HEK293 (cell line): ENCODE measurements around the gene ACACB.
A peak's percentile ranks its signal among the peaks of the same experiment; 100 is the strongest.

Source experiments
- BCL11B ChIP-seq: fragments of 450-650 bp; formaldehyde crosslinking; IDR thresholded peaks from 2 replicates; pipeline ENCODE4 v1.5.1; 2016; ENCODE audit warnings: low read depth, missing biosample characterization, missing genetic modification characterization
- GFI1B ChIP-seq: fragments of 450-650 bp; formaldehyde crosslinking; IDR thresholded peaks from 2 replicates; pipeline ENCODE4 v1.5.1; 2016; ENCODE audit warnings: missing biosample characterization, missing genetic modification characterization
- KLF10 ChIP-seq: fragments of 450-650 bp; IDR thresholded peaks from 2 replicates; pipeline ENCODE4 v1.5.1; 2018; ENCODE audit warnings: missing biosample characterization, mild to moderate bottlenecking, missing genetic modification characterization
- SCRT2 ChIP-seq: fragments of 450-650 bp; formaldehyde crosslinking; IDR thresholded peaks from 2 replicates; pipeline ENCODE4 v1.5.1; 2016; ENCODE audit warnings: missing biosample characterization, missing genetic modification characterization
- YY1 ChIP-seq: fragments of 450-650 bp; formaldehyde crosslinking; IDR thresholded peaks from 2 replicates; pipeline ENCODE4 v1.5.1; 2018; ENCODE audit warnings: missing biosample characterization, missing genetic modification characterization
- ZBTB44 ChIP-seq: fragments of 450-650 bp; IDR thresholded peaks from 2 replicates; pipeline ENCODE4 v1.5.1; 2018; ENCODE audit warnings: missing biosample characterization, mild to moderate bottlenecking, missing genetic modification characterization
- ZNF10 ChIP-seq: fragments of 450-650 bp; formaldehyde crosslinking; IDR thresholded peaks from 2 replicates; pipeline ENCODE4 v1.5.1; 2017; ENCODE audit warnings: missing biosample characterization, missing genetic modification characterization
- ZNF112 ChIP-seq: fragments of 450-650 bp; formaldehyde crosslinking; IDR thresholded peaks from 2 replicates; pipeline ENCODE4 v1.5.0; 2017; ENCODE audit warnings: missing biosample characterization, missing genetic modification characterization
- ZNF132 ChIP-seq: fragments of 450-650 bp; formaldehyde crosslinking; IDR thresholded peaks from 2 replicates; pipeline ENCODE4 v1.5.1; 2017; ENCODE audit warnings: missing biosample characterization, missing genetic modification characterization, borderline replicate concordance
- ZNF223 ChIP-seq: fragments of 450-650 bp; formaldehyde crosslinking; IDR thresholded peaks from 2 replicates; pipeline ENCODE4 v1.5.1; 2016; ENCODE audit warnings: missing biosample characterization, missing genetic modification characterization
- ZNF239 ChIP-seq: fragments of 450-650 bp; formaldehyde crosslinking; IDR thresholded peaks from 2 replicates; pipeline ENCODE4 v1.5.1; 2016; ENCODE audit warnings: missing biosample characterization, missing genetic modification characterization
- ZNF341 ChIP-seq: fragments of 450-650 bp; formaldehyde crosslinking; IDR thresholded peaks from 2 replicates; pipeline ENCODE4; 2016; ENCODE audit warnings: low read depth, missing biosample characterization, missing genetic modification characterization
- ZNF391 ChIP-seq: fragments of 450-650 bp; formaldehyde crosslinking; IDR thresholded peaks from 2 replicates; pipeline ENCODE4 v1.5.1; 2016; ENCODE audit warnings: low read depth, missing biosample characterization, missing genetic modification characterization, borderline replicate concordance
- ZNF394 ChIP-seq: fragments of 450-650 bp; formaldehyde crosslinking; IDR thresholded peaks from 2 replicates; pipeline ENCODE4 v1.5.1; 2016; ENCODE audit warnings: missing biosample characterization, missing genetic modification characterization, mild to moderate bottlenecking, moderate library complexity, borderline replicate concordance
- ZNF514 ChIP-seq: fragments of 450-650 bp; formaldehyde crosslinking; IDR thresholded peaks from 2 replicates; pipeline ENCODE4 v1.5.1; 2016; ENCODE audit warnings: missing biosample characterization, missing genetic modification characterization
- ZNF621 ChIP-seq: fragments of 450-650 bp; formaldehyde crosslinking; IDR thresholded peaks from 2 replicates; pipeline ENCODE4 v1.5.1; 2017; ENCODE audit warnings: missing biosample characterization, missing genetic modification characterization
- ZNF623 ChIP-seq: fragments of 450-650 bp; formaldehyde crosslinking; IDR thresholded peaks from 2 replicates; pipeline ENCODE4 v1.5.1; 2016; ENCODE audit warnings: missing biosample characterization, missing genetic modification characterization
- ZNF707 ChIP-seq: fragments of 450-650 bp; formaldehyde crosslinking; IDR thresholded peaks from 2 replicates; pipeline ENCODE4 v1.5.1; 2016; ENCODE audit warnings: missing biosample characterization, missing genetic modification characterization
- ZNF76 ChIP-seq: fragments of 450-650 bp; formaldehyde crosslinking; IDR thresholded peaks from 2 replicates; pipeline ENCODE4; 2016; ENCODE audit warnings: low read depth, missing biosample characterization, missing genetic modification characterization, borderline replicate concordance
- ZSCAN30 ChIP-seq: fragments of 450-650 bp; IDR thresholded peaks from 2 replicates; pipeline ENCODE4 v1.5.1; 2018; ENCODE audit warnings: missing biosample characterization, mild to moderate bottlenecking, missing genetic modification characterization, moderate library complexity
- TF ChIP-seq, protein P1 (sequence below): fragments of 450-650 bp; formaldehyde crosslinking; IDR thresholded peaks from 2 replicates; pipeline ENCODE4 v1.5.1; 2016; ENCODE audit warnings: missing biosample characterization, missing genetic modification characterization
- TF ChIP-seq, protein P2 (sequence below): fragments of 450-650 bp; formaldehyde crosslinking; IDR thresholded peaks from 2 replicates; pipeline ENCODE4 v1.5.1; 2016; ENCODE audit warnings: missing biosample characterization, missing genetic modification characterization, borderline replicate concordance
- TF ChIP-seq, protein P3 (sequence below): fragments of 450-650 bp; formaldehyde crosslinking; IDR thresholded peaks from 2 replicates; pipeline ENCODE4 v1.5.1; 2016; ENCODE audit warnings: missing biosample characterization, missing genetic modification characterization
- TF ChIP-seq, protein P4 (sequence below): fragments of 450-650 bp; formaldehyde crosslinking; IDR thresholded peaks from 2 replicates; pipeline ENCODE4 v1.5.1; 2016; ENCODE audit warnings: missing biosample characterization, missing genetic modification characterization

The ACACB gene

GRCh38 chr12:109093022-109093918, 23.1 kb upstream of the ACACB start, which contains the start of gene ALKBH2 (continued):
- TF ChIP-seq, protein P1, sequence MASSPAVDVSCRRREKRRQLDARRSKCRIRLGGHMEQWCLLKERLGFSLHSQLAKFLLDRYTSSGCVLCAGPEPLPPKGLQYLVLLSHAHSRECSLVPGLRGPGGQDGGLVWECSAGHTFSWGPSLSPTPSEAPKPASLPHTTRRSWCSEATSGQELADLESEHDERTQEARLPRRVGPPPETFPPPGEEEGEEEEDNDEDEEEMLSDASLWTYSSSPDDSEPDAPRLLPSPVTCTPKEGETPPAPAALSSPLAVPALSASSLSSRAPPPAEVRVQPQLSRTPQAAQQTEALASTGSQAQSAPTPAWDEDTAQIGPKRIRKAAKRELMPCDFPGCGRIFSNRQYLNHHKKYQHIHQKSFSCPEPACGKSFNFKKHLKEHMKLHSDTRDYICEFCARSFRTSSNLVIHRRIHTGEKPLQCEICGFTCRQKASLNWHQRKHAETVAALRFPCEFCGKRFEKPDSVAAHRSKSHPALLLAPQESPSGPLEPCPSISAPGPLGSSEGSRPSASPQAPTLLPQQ (tag by site-specific recombination) = peak; percentile 85
- TF ChIP-seq KLF10 (tag by site-specific recombination) (0 out of 2 replicates have a peak, but pooled peaks have one; percentile 16), ZNF391 (tag by site-specific recombination) (peak; percentile 32; the same call in 1 of the 2 replicates), SCRT2 (peak; percentile 100), ZSCAN30 (tag by site-specific recombination) (peak; percentile 56; the same call in 1 of the 2 replicates), ZNF132 (tag by site-specific recombination) (no peak), ZNF394 (tag by site-specific recombination) (peak; percentile 67), GFI1B (tag by site-specific recombination) (no peak), ZNF112 (tag by site-specific recombination) (no peak), ZNF623 (tag by site-specific recombination) (no peak), ZBTB44 (tag by site-specific recombination) (no peak), ZNF223 (no peak), ZNF514 (tag by site-specific recombination) (no peak), BCL11B (tag by site-specific recombination) (no peak), ZNF707 (no peak), ZNF10 (tag by site-specific recombination) (peak; percentile 53; the same call in 1 of the 2 replicates), YY1 (tag by site-specific recombination) (no peak), ZNF239 (tag by site-specific recombination) (no peak), ZNF341 (tag by site-specific recombination) (no peak), ZNF621 (tag by site-specific recombination) (no peak), ZNF76 (tag by site-specific recombination) (peak; percentile 76; the same call in 1 of the 2 replicates)
- TF ChIP-seq, protein P2, sequence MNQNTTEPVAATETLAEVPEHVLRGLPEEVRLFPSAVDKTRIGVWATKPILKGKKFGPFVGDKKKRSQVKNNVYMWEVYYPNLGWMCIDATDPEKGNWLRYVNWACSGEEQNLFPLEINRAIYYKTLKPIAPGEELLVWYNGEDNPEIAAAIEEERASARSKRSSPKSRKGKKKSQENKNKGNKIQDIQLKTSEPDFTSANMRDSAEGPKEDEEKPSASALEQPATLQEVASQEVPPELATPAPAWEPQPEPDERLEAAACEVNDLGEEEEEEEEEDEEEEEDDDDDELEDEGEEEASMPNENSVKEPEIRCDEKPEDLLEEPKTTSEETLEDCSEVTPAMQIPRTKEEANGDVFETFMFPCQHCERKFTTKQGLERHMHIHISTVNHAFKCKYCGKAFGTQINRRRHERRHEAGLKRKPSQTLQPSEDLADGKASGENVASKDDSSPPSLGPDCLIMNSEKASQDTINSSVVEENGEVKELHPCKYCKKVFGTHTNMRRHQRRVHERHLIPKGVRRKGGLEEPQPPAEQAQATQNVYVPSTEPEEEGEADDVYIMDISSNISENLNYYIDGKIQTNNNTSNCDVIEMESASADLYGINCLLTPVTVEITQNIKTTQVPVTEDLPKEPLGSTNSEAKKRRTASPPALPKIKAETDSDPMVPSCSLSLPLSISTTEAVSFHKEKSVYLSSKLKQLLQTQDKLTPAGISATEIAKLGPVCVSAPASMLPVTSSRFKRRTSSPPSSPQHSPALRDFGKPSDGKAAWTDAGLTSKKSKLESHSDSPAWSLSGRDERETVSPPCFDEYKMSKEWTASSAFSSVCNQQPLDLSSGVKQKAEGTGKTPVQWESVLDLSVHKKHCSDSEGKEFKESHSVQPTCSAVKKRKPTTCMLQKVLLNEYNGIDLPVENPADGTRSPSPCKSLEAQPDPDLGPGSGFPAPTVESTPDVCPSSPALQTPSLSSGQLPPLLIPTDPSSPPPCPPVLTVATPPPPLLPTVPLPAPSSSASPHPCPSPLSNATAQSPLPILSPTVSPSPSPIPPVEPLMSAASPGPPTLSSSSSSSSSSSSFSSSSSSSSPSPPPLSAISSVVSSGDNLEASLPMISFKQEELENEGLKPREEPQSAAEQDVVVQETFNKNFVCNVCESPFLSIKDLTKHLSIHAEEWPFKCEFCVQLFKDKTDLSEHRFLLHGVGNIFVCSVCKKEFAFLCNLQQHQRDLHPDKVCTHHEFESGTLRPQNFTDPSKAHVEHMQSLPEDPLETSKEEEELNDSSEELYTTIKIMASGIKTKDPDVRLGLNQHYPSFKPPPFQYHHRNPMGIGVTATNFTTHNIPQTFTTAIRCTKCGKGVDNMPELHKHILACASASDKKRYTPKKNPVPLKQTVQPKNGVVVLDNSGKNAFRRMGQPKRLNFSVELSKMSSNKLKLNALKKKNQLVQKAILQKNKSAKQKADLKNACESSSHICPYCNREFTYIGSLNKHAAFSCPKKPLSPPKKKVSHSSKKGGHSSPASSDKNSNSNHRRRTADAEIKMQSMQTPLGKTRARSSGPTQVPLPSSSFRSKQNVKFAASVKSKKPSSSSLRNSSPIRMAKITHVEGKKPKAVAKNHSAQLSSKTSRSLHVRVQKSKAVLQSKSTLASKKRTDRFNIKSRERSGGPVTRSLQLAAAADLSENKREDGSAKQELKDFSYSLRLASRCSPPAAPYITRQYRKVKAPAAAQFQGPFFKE (tag by site-specific recombination) = no peak
- TF ChIP-seq, protein P3, sequence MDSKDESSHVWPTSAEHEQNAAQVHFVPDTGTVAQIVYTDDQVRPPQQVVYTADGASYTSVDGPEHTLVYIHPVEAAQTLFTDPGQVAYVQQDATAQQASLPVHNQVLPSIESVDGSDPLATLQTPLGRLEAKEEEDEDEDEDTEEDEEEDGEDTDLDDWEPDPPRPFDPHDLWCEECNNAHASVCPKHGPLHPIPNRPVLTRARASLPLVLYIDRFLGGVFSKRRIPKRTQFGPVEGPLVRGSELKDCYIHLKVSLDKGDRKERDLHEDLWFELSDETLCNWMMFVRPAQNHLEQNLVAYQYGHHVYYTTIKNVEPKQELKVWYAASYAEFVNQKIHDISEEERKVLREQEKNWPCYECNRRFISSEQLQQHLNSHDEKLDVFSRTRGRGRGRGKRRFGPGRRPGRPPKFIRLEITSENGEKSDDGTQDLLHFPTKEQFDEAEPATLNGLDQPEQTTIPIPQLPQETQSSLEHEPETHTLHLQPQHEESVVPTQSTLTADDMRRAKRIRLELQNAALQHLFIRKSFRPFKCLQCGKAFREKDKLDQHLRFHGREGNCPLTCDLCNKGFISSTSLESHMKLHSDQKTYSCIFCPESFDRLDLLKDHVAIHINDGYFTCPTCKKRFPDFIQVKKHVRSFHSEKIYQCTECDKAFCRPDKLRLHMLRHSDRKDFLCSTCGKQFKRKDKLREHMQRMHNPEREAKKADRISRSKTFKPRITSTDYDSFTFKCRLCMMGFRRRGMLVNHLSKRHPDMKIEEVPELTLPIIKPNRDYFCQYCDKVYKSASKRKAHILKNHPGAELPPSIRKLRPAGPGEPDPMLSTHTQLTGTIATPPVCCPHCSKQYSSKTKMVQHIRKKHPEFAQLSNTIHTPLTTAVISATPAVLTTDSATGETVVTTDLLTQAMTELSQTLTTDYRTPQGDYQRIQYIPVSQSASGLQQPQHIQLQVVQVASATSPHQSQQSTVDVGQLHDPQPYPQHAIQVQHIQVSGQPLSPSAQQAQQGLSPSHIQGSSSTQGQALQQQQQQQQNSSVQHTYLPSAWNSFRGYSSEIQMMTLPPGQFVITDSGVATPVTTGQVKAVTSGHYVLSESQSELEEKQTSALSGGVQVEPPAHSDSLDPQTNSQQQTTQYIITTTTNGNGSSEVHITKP (tag by site-specific recombination) = peak; percentile 73
- TF ChIP-seq, protein P4, sequence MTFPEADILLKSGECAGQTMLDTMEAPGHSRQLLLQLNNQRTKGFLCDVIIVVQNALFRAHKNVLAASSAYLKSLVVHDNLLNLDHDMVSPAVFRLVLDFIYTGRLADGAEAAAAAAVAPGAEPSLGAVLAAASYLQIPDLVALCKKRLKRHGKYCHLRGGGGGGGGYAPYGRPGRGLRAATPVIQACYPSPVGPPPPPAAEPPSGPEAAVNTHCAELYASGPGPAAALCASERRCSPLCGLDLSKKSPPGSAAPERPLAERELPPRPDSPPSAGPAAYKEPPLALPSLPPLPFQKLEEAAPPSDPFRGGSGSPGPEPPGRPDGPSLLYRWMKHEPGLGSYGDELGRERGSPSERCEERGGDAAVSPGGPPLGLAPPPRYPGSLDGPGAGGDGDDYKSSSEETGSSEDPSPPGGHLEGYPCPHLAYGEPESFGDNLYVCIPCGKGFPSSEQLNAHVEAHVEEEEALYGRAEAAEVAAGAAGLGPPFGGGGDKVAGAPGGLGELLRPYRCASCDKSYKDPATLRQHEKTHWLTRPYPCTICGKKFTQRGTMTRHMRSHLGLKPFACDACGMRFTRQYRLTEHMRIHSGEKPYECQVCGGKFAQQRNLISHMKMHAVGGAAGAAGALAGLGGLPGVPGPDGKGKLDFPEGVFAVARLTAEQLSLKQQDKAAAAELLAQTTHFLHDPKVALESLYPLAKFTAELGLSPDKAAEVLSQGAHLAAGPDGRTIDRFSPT (tag by site-specific recombination) = peak; percentile 67; the same call in 1 of the 2 replicates
